ENCODE measurements around the gene TMEM91. TPM values are rescaled to one million over a fixed set of nuclear protein-coding genes. Genes with fewer than 3 reads are reported as not detected.

The TMEM91 gene
- total and polyA plus RNA-seq, 7 donors, result 0.88 to 3.1 (median 2.0) TPM

DNA sequence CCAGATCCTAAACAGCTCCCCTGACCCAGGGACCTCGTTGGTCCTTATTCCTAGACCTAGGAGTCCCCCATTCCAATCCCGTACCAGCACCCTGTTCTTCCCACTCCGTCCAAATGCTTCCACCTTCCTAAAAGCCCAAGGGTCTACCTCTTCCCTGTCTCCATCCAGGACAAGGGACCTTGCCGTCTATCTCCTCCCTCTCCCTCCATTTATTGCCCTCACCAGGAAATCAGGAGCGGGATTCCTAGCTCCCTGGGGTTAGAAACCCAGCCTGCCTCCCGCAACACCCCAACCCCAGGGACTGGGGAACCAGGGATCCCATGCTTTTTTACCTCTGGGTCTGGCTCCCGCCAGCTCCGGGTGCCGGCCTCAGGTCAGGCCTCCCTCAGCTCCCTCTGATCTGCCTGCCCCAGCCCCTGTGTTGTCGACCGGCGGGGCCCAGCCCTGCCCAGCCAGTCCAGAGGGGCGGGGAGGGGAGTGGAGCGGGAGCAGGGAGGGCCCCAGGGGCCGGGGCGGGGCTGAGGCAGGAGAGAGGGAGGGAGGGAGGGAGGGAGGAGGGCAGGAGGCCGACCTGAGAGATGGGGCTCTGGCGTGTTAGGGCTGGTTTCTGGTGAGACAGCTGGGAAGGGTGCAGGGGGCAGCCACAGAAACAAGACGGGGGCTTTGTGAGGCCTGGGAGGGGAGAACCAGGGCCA lies 50.8 kb downstream of the TMEM91 start, which contains the start of gene B3GNT8:
TSS of gene B3GNT8 (minus strand) at position 423 of the 695 bp plus-strand sequence. CDS start 596 bp downstream, outside the sequence.
- Histone ChIP-seq H3K27ac (peak within 1 kb of the TSS; percentile 72), H3K4me3 (peak within 1 kb of the TSS; percentile 64), H3K27me3 (ENCODE audit: insufficient read depth in 3 of 3, low read length in 2 of 3) (no peaks in the 10 kb centered on the region), H3K9me3 (no peaks in the 10 kb centered on the region), H3K4me1 (peaks cover 16% of the 10 kb centered on the region), H3K36me3 (ENCODE audit: insufficient read depth in 1 of 2, low read depth in 1 of 2) (peaks cover 6 to 68% of the 10 kb centered on the region in 2 donors)
- DNase-seq (peak; percentile 86 to 87), ATAC-seq (peak; percentile 19 to 59 (median 42))
- intact Hi-C loops (cut with DNase I), result loop anchor here in 1 of 2 donors (5.0 kb wide), 2 partner anchors 45 to 105 kb away; no protein-coding TSS in a partner anchor
- TF ChIP-seq, protein P1, sequence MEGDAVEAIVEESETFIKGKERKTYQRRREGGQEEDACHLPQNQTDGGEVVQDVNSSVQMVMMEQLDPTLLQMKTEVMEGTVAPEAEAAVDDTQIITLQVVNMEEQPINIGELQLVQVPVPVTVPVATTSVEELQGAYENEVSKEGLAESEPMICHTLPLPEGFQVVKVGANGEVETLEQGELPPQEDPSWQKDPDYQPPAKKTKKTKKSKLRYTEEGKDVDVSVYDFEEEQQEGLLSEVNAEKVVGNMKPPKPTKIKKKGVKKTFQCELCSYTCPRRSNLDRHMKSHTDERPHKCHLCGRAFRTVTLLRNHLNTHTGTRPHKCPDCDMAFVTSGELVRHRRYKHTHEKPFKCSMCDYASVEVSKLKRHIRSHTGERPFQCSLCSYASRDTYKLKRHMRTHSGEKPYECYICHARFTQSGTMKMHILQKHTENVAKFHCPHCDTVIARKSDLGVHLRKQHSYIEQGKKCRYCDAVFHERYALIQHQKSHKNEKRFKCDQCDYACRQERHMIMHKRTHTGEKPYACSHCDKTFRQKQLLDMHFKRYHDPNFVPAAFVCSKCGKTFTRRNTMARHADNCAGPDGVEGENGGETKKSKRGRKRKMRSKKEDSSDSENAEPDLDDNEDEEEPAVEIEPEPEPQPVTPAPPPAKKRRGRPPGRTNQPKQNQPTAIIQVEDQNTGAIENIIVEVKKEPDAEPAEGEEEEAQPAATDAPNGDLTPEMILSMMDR (IDR thresholded peaks at IDR 0.05), result no peak
- 26 to 37% (median 34%) methylated on average over 18 to 19 of the region's 19 CpGs for WGBS, 3 donors

DNA sequence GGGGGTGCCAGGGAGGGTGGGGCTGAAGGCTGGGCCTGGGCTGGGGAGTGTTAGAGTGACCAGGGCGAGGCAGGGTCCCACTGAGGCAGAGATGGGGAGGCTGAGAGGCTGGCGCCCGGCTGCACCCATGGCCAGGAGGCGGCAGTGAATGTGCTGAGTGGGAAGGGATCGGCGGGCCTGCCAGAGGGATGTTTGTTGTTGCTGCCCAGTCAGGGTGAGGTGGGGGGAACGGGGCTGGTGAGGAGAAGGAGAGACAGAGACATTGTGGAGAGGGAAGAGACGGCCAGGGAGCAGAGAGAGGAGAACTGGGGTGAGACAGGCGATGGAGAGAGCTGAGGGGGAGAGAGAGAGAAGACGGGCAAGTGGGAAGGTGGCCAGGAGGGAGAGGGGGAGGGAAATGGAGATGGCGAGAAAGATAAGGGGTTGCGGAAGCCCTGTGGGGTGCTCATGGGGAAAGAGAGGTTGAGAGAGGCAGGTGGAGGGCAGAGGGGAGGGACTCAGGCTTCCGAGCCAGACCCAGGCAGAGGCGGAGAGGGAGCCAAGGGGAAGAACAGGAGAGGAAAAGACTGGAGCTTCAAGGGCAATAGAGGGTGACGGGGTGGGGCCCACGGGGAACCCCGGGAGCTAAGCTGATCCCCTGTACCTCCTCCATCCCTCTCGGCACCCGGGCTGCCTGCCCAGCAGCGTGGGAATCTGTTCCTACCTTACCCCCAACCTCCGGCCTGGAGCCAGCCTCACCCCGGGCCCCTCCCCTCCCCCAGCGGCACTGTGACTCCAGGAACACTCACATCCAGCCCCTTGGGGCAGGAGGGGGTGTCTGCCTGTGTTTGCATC lies 51.5 kb downstream of the TMEM91 start:
- intact Hi-C loops (cut with DNase I), result loop anchor here in 1 of 2 donors (5.0 kb wide), 2 partner anchors 46 to 106 kb away; no protein-coding TSS in a partner anchor
- DNase-seq (peak in 1 of 2 donors; percentile 41), ATAC-seq (peak in 1 of 4 donors; percentile 2)
- TF ChIP-seq, protein P1 (IDR thresholded peaks at IDR 0.05), result no peak
- peaks cover 17% of the 10 kb centered on the region for H3K4me1 ChIP-seq
- H3K27me3 ChIP-seq (ENCODE audit: insufficient read depth in 3 of 3, low read length in 2 of 3), result no peaks in the 10 kb centered on the region
- peaks cover 3 to 63% of the 10 kb centered on the region in 2 donors for H3K36me3 ChIP-seq (ENCODE audit: insufficient read depth in 1 of 2, low read depth in 1 of 2)
- 18 to 34% (median 33%) methylated on average over 23 of the region's 23 CpGs for WGBS, 3 donors
- H3K27ac ChIP-seq, result peak overlapping the region; percentile 72
- H3K9me3 ChIP-seq, result no peaks in the 10 kb centered on the region
- peak overlapping the region; percentile 64 for H3K4me3 ChIP-seq

DNA sequence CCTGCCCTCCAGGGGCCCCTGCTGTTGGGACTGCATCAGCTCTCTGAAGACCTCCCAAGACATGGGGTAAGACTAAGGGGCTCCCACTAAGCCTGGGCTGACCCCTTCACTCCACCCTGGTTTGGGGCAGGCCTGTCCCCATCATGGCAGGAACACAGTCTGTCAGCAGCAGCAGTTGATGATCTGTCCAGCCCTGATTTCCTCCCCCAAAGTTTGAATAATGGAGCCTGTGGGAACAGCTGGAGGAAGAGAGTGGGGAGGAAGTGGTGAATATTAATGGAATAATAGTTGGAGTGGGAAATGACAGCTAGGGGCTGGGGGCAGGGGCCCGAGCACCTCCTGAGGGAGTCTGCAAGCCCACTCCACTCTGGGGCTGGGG lies 52.1 kb downstream of the TMEM91 start:
- DNase-seq (no peak), ATAC-seq (no peak)
- TF ChIP-seq, protein P1 (IDR thresholded peaks at IDR 0.05), result no peak
- intact Hi-C loops (cut with DNase I), result loop anchor here in 1 of 2 donors (5.0 kb wide), 2 partner anchors 46 to 106 kb away; no protein-coding TSS in a partner anchor
- peaks cover 17% of the 10 kb centered on the region for H3K4me1 ChIP-seq
- no peaks in the 10 kb centered on the region for H3K9me3 ChIP-seq
- H3K27ac ChIP-seq, result peak overlapping the region; percentile 72
- 57 to 100% (median 62%) methylated on average over 1 of the region's 1 CpG for WGBS, 3 donors
- H3K36me3 ChIP-seq (ENCODE audit: insufficient read depth in 1 of 2, low read depth in 1 of 2), result peaks cover 7 to 63% of the 10 kb centered on the region in 2 donors
- H3K27me3 ChIP-seq (ENCODE audit: insufficient read depth in 3 of 3, low read length in 2 of 3), result no peaks in the 10 kb centered on the region
- peak overlapping the region; percentile 64 for H3K4me3 ChIP-seq

DNA sequence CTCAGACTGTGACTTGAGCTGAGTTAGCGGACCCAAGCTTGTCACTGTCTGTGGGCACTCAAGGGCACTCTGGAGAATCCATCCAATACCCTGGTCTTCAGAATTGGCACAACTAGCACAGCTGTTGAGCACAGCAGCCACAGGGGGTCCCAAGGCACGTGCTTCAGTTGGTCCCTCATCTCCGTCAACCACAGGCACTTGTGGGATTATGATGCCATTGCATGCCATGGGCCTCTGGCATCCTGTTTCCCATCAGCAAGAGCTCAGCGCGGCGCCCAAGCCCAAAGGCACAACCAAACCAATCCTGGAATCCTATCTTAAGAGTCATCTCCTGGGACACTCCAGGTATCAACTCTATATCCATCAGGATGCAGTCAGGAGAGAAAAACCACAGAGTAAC lies 54.6 kb downstream of the TMEM91 start:
- ATAC-seq (peak in 1 of 4 donors; percentile 9), DNase-seq (no peak)
- H3K4me1 ChIP-seq, result peaks cover 17% of the 10 kb centered on the region
- intact Hi-C loops (cut with DNase I), result loop anchor here in 1 of 2 donors (10.0 kb wide), 1 partner anchor 226 kb away; no protein-coding TSS in a partner anchor
- H3K9me3 ChIP-seq, result no peaks in the 10 kb centered on the region
- TF ChIP-seq, protein P1 (IDR thresholded peaks at IDR 0.05), result no peak
- no peak overlapping the region for H3K4me3 ChIP-seq
- peak overlapping the region; percentile 83 for H3K27ac ChIP-seq
- 59 to 87% (median 69%) methylated on average over 6 of the region's 6 CpGs for WGBS, 3 donors
- peaks cover 9 to 63% of the 10 kb centered on the region in 2 donors for H3K36me3 ChIP-seq (ENCODE audit: insufficient read depth in 1 of 2, low read depth in 1 of 2)
- H3K27me3 ChIP-seq (ENCODE audit: insufficient read depth in 3 of 3, low read length in 2 of 3), result no peaks in the 10 kb centered on the region
